Liver (tissue), 9 donors: ENCODE results near the gene FCHSD1. TPM values are rescaled to one million over a fixed set of nuclear protein-coding genes. Genes with fewer than 3 reads are reported as not detected.

Source experiments
- DNase-seq: peaks from one replicate; pipeline ENCODE4 v3.0.0-alpha.2; 2017; ENCODE audit warnings: low spot score
- H3K27ac ChIP-seq, 2 donors: one replicate each; pipeline ENCODE4 v1.7.0; 2013; ENCODE audit warnings: inconsistent platforms in 2 of 2, low read length in 2 of 2, control low read depth in 1 of 2, low read depth in 1 of 2, mild to moderate bottlenecking in 1 of 2
- H3K27me3 ChIP-seq, 4 donors: one replicate each; pipeline versions ENCODE4 v1.6.1 to v1.7.0; 2013; ENCODE audit warnings: low read length in 3 of 4, inconsistent platforms in 1 of 4, mild to moderate bottlenecking in 1 of 4, moderate library complexity in 1 of 4; ENCODE audit not compliant: control insufficient read depth in 4 of 4, insufficient read depth in 4 of 4
- H3K36me3 ChIP-seq, 4 donors: one replicate each; pipeline versions ENCODE4 v1.6.1 to v1.7.0; 2013; ENCODE audit warnings: low read length in 3 of 4, mild to moderate bottlenecking in 3 of 4, low read depth in 1 of 4, moderate library complexity in 1 of 4; ENCODE audit not compliant: control insufficient read depth in 4 of 4, insufficient read depth in 3 of 4
- H3K4me1 ChIP-seq, 4 donors: one replicate each; pipeline versions ENCODE4 v1.6.1 to v1.7.0; 2013; ENCODE audit warnings: low read length in 3 of 4, mild to moderate bottlenecking in 3 of 4, moderate library complexity in 1 of 4; ENCODE audit not compliant: control insufficient read depth in 4 of 4, insufficient read depth in 4 of 4
- H3K4me3 ChIP-seq, 3 donors: one replicate each; pipeline versions ENCODE4 v1.6.1 to v1.7.0; 2013; ENCODE audit warnings: low read length in 3 of 3, control low read depth in 1 of 3, low read depth in 1 of 3, mild to moderate bottlenecking in 1 of 3
- H3K9ac ChIP-seq, 2 donors: one replicate each; pipeline ENCODE4 v1.7.0; 2013; ENCODE audit warnings: low read length in 2 of 2, mild to moderate bottlenecking in 2 of 2, moderate library complexity in 2 of 2, control low read depth in 1 of 2, low read depth in 1 of 2
- H3K9me3 ChIP-seq, 4 donors: one replicate each; pipeline versions ENCODE4 v1.6.1 to v1.7.0; 2013; ENCODE audit warnings: low read length in 3 of 4; ENCODE audit not compliant: control insufficient read depth in 4 of 4
- EGR1 ChIP-seq, 2 donors: IDR thresholded peaks; 2 replicates each; pipeline ENCODE4 v1.6.1; 2016 to 2018; ENCODE audit warnings: antibody characterized with exemption in 2 of 2, low read depth in 2 of 2
- FOXA1 ChIP-seq: IDR thresholded peaks from 2 replicates; pipeline ENCODE4 v1.6.1; 2016; ENCODE audit warnings: antibody characterized with exemption
- GABPA ChIP-seq, 2 donors: IDR thresholded peaks in 1 of 2; conservative IDR thresholded peaks in 1 of 2; 2 replicates each; pipeline ENCODE4 v1.6.1; 2016; ENCODE audit warnings: antibody characterized with exemption in 2 of 2, mild to moderate bottlenecking in 1 of 2, moderate library complexity in 1 of 2
- HNF4A ChIP-seq, 2 donors: conservative IDR thresholded peaks; 2 replicates each; pipeline ENCODE4 v1.6.1; 2016; ENCODE audit warnings: antibody characterized with exemption in 2 of 2, mild to moderate bottlenecking in 2 of 2
- MAX ChIP-seq: IDR thresholded peaks from 2 replicates; pipeline ENCODE4 v1.6.1; 2016; ENCODE audit warnings: antibody characterized with exemption
- NR2F2 ChIP-seq: IDR thresholded peaks from 2 replicates; pipeline ENCODE4 v1.6.1; 2016; ENCODE audit warnings: antibody characterized with exemption
- RAD21 ChIP-seq, 2 donors: IDR thresholded peaks; 2 replicates each; pipeline ENCODE4 v1.6.1; 2016; ENCODE audit warnings: antibody characterized with exemption in 2 of 2, mild to moderate bottlenecking in 2 of 2
- RXRA ChIP-seq, 2 donors: IDR thresholded peaks; 2 replicates each; pipeline ENCODE4 v1.6.1; 2017 to 2018; ENCODE audit warnings: antibody characterized with exemption in 2 of 2, mild to moderate bottlenecking in 1 of 2
- SP1 ChIP-seq: IDR thresholded peaks from 2 replicates; pipeline ENCODE4 v1.6.1; 2018; ENCODE audit warnings: antibody characterized with exemption, mild to moderate bottlenecking
- TAF1 ChIP-seq: conservative IDR thresholded peaks from 2 replicates; pipeline ENCODE4 v1.6.1; 2016; ENCODE audit warnings: antibody characterized with exemption, mild to moderate bottlenecking
- YY1 ChIP-seq: IDR thresholded peaks from 2 replicates; pipeline ENCODE4 v1.6.1; 2016; ENCODE audit warnings: antibody characterized with exemption, mild to moderate bottlenecking
- WGBS: extraction: QIAGEN DNeasy Blood & Tissue Kit; methylation state at CpG from one replicate; pipeline ENCODE4 v1.1.7; 2013; 5-methylcytosine and 5-hydroxymethylcytosine counted together
- polyA plus RNA-seq, 2 donors: library from polyadenylated mRNA; stranded (reverse) in 1 of 2; unstranded in 1 of 2; fragments of 200-250 nt in 1 of 2; fragments of >200 nt in 1 of 2; fragmentation: Nextera tagmentation in 1 of 2; extraction: Ambion mirVana in 1 of 2; gene quantifications; one replicate each; pipeline versions ENCODE4 v1.2.1 to v1.2.3, GENCODE V29; 2013 to 2015
- total RNA-seq, 2 donors: library from RNA; depleted of rRNA; stranded (reverse); fragments of >200 nt; gene quantifications; one replicate each; pipeline ENCODE4 v1.2.3, GENCODE V29; 2014
- TF ChIP-seq, protein P1 (sequence below): IDR thresholded peaks from 2 replicates; pipeline ENCODE4 v1.6.1; 2016; ENCODE audit warnings: antibody characterized with exemption
- TF ChIP-seq, protein P2 (sequence below): IDR thresholded peaks from 2 replicates; pipeline ENCODE4 v1.6.1; 2016; ENCODE audit warnings: antibody characterized with exemption, mild to moderate bottlenecking
- TF ChIP-seq, protein P3 (sequence below): IDR thresholded peaks from 2 replicates; pipeline ENCODE4 v1.6.1; 2016; ENCODE audit warnings: antibody characterized with exemption
- donor health status: healthy.
- donor health status: healthy.
- donor health status: healthy.
- donor health status: healthy.
- donor health status: healthy.

Gene FCHSD1
- total and polyA plus RNA-seq, 4 donors = 1.3 to 6.4 (median 2.2) TPM

DNA sequence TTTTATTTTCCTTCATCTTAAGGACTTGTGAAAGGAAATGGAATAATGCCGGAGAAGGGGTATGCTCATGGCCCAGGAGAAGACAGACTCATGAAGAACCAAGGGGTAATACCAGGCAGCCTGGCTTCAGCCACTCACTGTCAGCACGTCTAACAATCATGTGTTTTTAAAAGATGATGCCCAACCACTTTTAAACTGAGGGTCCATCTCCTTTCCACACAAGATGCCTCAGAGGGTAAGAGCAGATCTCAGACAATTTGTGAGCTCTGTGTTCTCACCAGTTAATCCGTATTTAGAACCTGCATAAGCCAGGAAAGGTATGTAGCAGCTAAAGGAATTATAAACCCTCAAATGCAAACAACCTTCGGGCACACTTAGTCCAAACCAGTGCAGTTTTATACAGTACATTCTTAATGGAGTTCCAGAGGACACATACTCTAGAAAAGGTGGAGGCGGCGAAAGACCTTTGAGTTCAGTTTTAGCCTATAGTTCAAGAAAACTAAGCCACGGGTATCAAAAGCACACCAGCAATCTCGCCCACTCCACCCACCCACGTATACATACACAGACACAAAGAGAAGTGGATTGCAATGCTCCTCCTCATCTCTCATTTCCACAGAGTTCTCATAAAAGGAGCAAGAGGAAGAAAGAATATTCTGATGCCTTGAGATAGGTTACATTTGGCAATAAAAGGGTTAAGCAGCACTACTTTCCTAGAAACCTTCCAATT, 35.1 kb downstream of the FCHSD1 start:
- peak overlapping the region; percentile 70 to 88 (median 80) for H3K4me3 ChIP-seq
- peak overlapping the region; percentile 19 to 85 for H3K27ac ChIP-seq
- 46% methylated on average over 9 of the region's 9 CpGs for WGBS

GRCh38 chr5:141613344-141613743, 37.9 kb downstream of the FCHSD1 start:
- Histone ChIP-seq H3K27me3 (no peaks in the 10 kb centered on the region), H3K36me3 (no peaks in the 10 kb centered on the region), H3K4me3 (no peak overlapping the region), H3K9me3 (no peaks in the 10 kb centered on the region), H3K9ac (no peak overlapping the region), H3K27ac (no peak overlapping the region), H3K4me1 (peaks cover 15 to 74% (median 57%) of the 10 kb centered on the region in 4 donors)
- TF ChIP-seq SP1 = no peak
- peak in 1 of 2 donors; percentile 15 for TF ChIP-seq EGR1 (IDR thresholded peaks at IDR 0.05; ENCODE audit: low read depth in 2 of 2)
- DNase-seq = no peak

More for the DNA sequence above, 35.1 kb downstream of the FCHSD1 start:
- no peak for DNase-seq
- Histone ChIP-seq H3K9me3 (no peaks in the 10 kb centered on the region), H3K9ac (peak overlapping the region in 1 of 2 donors; percentile 69), H3K36me3 (peaks cover 0 to 6% (median 3%) of the 10 kb centered on the region in 4 donors), H3K27me3 (no peaks in the 10 kb centered on the region), H3K4me1 (peaks cover 4 to 60% (median 45%) of the 10 kb centered on the region in 4 donors)
- TF ChIP-seq, protein P1, sequence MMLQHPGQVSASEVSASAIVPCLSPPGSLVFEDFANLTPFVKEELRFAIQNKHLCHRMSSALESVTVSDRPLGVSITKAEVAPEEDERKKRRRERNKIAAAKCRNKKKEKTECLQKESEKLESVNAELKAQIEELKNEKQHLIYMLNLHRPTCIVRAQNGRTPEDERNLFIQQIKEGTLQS = no peak
- TF ChIP-seq GABPA (IDR thresholded peaks at IDR 0.05 in 1 of 2, conservative IDR thresholded peaks at IDR 0.05 in 1 of 2) (no peak), YY1 (no peak), NR2F2 (no peak), RXRA (IDR thresholded peaks at IDR 0.05) (no peak), MAX (no peak), EGR1 (IDR thresholded peaks at IDR 0.05; ENCODE audit: low read depth in 2 of 2) (no peak), FOXA1 (no peak), TAF1 (no peak), HNF4A (conservative IDR thresholded peaks at IDR 0.05) (no peak), RAD21 (IDR thresholded peaks at IDR 0.05) (no peak), SP1 (no peak)
- TF ChIP-seq, protein P2, sequence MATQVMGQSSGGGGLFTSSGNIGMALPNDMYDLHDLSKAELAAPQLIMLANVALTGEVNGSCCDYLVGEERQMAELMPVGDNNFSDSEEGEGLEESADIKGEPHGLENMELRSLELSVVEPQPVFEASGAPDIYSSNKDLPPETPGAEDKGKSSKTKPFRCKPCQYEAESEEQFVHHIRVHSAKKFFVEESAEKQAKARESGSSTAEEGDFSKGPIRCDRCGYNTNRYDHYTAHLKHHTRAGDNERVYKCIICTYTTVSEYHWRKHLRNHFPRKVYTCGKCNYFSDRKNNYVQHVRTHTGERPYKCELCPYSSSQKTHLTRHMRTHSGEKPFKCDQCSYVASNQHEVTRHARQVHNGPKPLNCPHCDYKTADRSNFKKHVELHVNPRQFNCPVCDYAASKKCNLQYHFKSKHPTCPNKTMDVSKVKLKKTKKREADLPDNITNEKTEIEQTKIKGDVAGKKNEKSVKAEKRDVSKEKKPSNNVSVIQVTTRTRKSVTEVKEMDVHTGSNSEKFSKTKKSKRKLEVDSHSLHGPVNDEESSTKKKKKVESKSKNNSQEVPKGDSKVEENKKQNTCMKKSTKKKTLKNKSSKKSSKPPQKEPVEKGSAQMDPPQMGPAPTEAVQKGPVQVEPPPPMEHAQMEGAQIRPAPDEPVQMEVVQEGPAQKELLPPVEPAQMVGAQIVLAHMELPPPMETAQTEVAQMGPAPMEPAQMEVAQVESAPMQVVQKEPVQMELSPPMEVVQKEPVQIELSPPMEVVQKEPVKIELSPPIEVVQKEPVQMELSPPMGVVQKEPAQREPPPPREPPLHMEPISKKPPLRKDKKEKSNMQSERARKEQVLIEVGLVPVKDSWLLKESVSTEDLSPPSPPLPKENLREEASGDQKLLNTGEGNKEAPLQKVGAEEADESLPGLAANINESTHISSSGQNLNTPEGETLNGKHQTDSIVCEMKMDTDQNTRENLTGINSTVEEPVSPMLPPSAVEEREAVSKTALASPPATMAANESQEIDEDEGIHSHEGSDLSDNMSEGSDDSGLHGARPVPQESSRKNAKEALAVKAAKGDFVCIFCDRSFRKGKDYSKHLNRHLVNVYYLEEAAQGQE = no peak
- TF ChIP-seq, protein P3, sequence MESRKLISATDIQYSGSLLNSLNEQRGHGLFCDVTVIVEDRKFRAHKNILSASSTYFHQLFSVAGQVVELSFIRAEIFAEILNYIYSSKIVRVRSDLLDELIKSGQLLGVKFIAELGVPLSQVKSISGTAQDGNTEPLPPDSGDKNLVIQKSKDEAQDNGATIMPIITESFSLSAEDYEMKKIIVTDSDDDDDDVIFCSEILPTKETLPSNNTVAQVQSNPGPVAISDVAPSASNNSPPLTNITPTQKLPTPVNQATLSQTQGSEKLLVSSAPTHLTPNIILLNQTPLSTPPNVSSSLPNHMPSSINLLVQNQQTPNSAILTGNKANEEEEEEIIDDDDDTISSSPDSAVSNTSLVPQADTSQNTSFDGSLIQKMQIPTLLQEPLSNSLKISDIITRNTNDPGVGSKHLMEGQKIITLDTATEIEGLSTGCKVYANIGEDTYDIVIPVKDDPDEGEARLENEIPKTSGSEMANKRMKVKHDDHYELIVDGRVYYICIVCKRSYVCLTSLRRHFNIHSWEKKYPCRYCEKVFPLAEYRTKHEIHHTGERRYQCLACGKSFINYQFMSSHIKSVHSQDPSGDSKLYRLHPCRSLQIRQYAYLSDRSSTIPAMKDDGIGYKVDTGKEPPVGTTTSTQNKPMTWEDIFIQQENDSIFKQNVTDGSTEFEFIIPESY = no peak
